CD14-positive monocyte (primary cell): ENCODE results near the gene EPHA2. TPM values are rescaled to one million over a fixed set of nuclear protein-coding genes. Genes with fewer than 3 reads are reported as not detected.

Experiments used
- DNase-seq, 3 donors: peaks; one replicate each; pipeline ENCODE4 v3.0.0-alpha.2; 2011 to 2022
- H2AFZ ChIP-seq: 2 replicates; pipeline ENCODE4 v1.6.0; 2012; ENCODE audit warnings: mild to moderate bottlenecking, low read depth, low read length, inconsistent platforms; ENCODE audit not compliant: insufficient read depth, poor library complexity, severe bottlenecking
- H3K27ac ChIP-seq, 2 donors: 1 replicate in 1 of 2; 2 replicates in 1 of 2; pipeline ENCODE4 v1.5.1; 2012 to 2013; ENCODE audit warnings: low read length in 2 of 2, control low read depth in 1 of 2, inconsistent platforms in 1 of 2, low read depth in 1 of 2, mild to moderate bottlenecking in 1 of 2
- H3K27me3 ChIP-seq, 2 donors: one replicate each; pipeline versions ENCODE4 v1.6.0 to v1.6.1; 2011 to 2013; ENCODE audit warnings: low read length in 2 of 2; ENCODE audit not compliant: control insufficient read depth in 2 of 2, insufficient read depth in 2 of 2
- H3K36me3 ChIP-seq, 2 donors: replicated peaks in 1 of 2; 1 replicate in 1 of 2; 2 replicates in 1 of 2; pipeline versions ENCODE4 v1.5.1 to v1.6.1; 2012 to 2013; ENCODE audit warnings: low read length in 2 of 2, control low read depth in 1 of 2, inconsistent platforms in 1 of 2, mild to moderate bottlenecking in 1 of 2; ENCODE audit not compliant: insufficient read depth in 2 of 2, control insufficient read depth in 1 of 2
- H3K4me1 ChIP-seq, 2 donors: 1 replicate in 1 of 2; 2 replicates in 1 of 2; pipeline versions ENCODE4 v1.5.1 to v1.6.1; 2012 to 2013; ENCODE audit warnings: low read length in 2 of 2, control low read depth in 1 of 2, inconsistent platforms in 1 of 2, mild to moderate bottlenecking in 1 of 2, moderate library complexity in 1 of 2; ENCODE audit not compliant: insufficient read depth in 2 of 2, control insufficient read depth in 1 of 2
- H3K4me2 ChIP-seq: replicated peaks from 2 replicates; pipeline ENCODE3; 2012; ENCODE audit warnings: low read length, moderate library complexity, mild to moderate bottlenecking; ENCODE audit not compliant: poor library complexity, severe bottlenecking; ENCODE audit errors: extremely low read depth
- H3K4me3 ChIP-seq, 3 experiments: fragments of 200-600 bp in 1 of 3; sonication (generic) in 1 of 3; replicated peaks in 1 of 3; 1 replicate in 2 of 3; 2 replicates in 1 of 3; pipeline ENCODE4 v1.5.1; 2011 to 2013; ENCODE audit warnings: low read length in 3 of 3, mild to moderate bottlenecking in 3 of 3, control low read depth in 2 of 3, low read depth in 2 of 3, inconsistent platforms in 1 of 3, moderate library complexity in 1 of 3
- H3K79me2 ChIP-seq: 2 replicates; pipeline ENCODE4 v1.6.0; 2012; ENCODE audit warnings: mild to moderate bottlenecking, control low read depth, inconsistent platforms, low read length, moderate library complexity; ENCODE audit not compliant: insufficient read depth
- H3K9ac ChIP-seq: 2 replicates; pipeline ENCODE4 v1.6.0; 2017; ENCODE audit warnings: low read length, mild to moderate bottlenecking; ENCODE audit not compliant: insufficient read depth, poor library complexity, severe bottlenecking
- H3K9me3 ChIP-seq, 2 donors: replicated peaks in 1 of 2; 1 replicate in 1 of 2; 2 replicates in 1 of 2; pipeline versions ENCODE4 v1.5.1 to v1.6.1; 2012 to 2013; ENCODE audit warnings: low read length in 2 of 2, control low read depth in 1 of 2; ENCODE audit not compliant: control insufficient read depth in 1 of 2, insufficient read depth in 1 of 2
- H4K20me1 ChIP-seq: 2 replicates; pipeline ENCODE4 v1.6.0; 2012; ENCODE audit warnings: mild to moderate bottlenecking, low read length, control low read depth, moderate library complexity; ENCODE audit not compliant: insufficient read depth
- H3K27ac Mint-ChIP-seq, 7 donors: one replicate each; pipeline ENCODE4 v1.8.0; 2020; ENCODE audit warnings: mild to moderate bottlenecking in 7 of 7, mixed read lengths in 7 of 7, moderate library complexity in 6 of 7, inconsistent platforms in 2 of 7
- H3K27me3 Mint-ChIP-seq, 3 donors: one replicate each; pipeline ENCODE4 v1.8.0; 2021 to 2022; ENCODE audit warnings: low read depth in 3 of 3, mild to moderate bottlenecking in 3 of 3, mixed read lengths in 3 of 3, moderate library complexity in 3 of 3, inconsistent platforms in 1 of 3
- H3K36me3 Mint-ChIP-seq, 2 donors: one replicate each; pipeline ENCODE4 v1.8.0; 2020; ENCODE audit warnings: mixed read lengths in 2 of 2, inconsistent platforms in 1 of 2, mild to moderate bottlenecking in 1 of 2
- H3K4me1 Mint-ChIP-seq: one replicate; pipeline ENCODE4 v1.8.0; 2020; ENCODE audit warnings: mild to moderate bottlenecking, mixed read lengths
- H3K4me3 Mint-ChIP-seq, 2 donors: one replicate each; pipeline ENCODE4 v1.8.0; 2020; ENCODE audit warnings: mild to moderate bottlenecking in 2 of 2, mixed read lengths in 2 of 2, moderate library complexity in 1 of 2
- H3K9me3 Mint-ChIP-seq, 7 donors: one replicate each; pipeline ENCODE4 v1.8.0; 2020 to 2022; ENCODE audit warnings: mixed read lengths in 7 of 7, mild to moderate bottlenecking in 6 of 7, moderate library complexity in 6 of 7, inconsistent platforms in 2 of 7
- CTCF ChIP-seq: fragments of 200-600 bp; IDR thresholded peaks from one replicate; pipeline ENCODE4 v1.8.0; 2022; ENCODE audit warnings: antibody characterized with exemption, mild to moderate bottlenecking
- WGBS: methylation state at CpG from one replicate; pipeline ENCODE4 v1.1.5; 2013; ENCODE audit warnings: missing lambda C conversion rate; ENCODE audit not compliant: insufficient coverage; 5-methylcytosine and 5-hydroxymethylcytosine counted together
- intact Hi-C, 2 donors: fragments of 100-400 bp; cut with micrococcal nuclease; formaldehyde crosslinking; loops; one replicate each; pipeline versions ENCODE4 v1.15.0 to v1.15.1; 2023
- polyA plus RNA-seq, 3 donors: library from polyadenylated mRNA; depleted of rRNA in 1 of 3; unstranded in 2 of 3; stranded (reverse) in 1 of 3; fragments of 300-500 nt in 2 of 3; fragments of >200 nt in 1 of 3; fragmentation: Illumina TruSeq in 2 of 3; gene quantifications; 1 replicate in 2 of 3; 2 replicates in 1 of 3; pipeline ENCODE4 v1.2.3, GENCODE V29; 2012 to 2021

The EPHA2 gene
- polyA plus RNA-seq, 3 donors, result 0.03 TPM; not detected in 2

- DNase-seq, result no peak
- Histone ChIP-seq H4K20me1 (no peaks in the 10 kb centered on the region), H3K79me2 (no peaks in the 10 kb centered on the region), H2AFZ (no peak overlapping the region), H3K36me3 (no peaks in the 10 kb centered on the region), H3K9me3 (no peaks in the 10 kb centered on the region), H3K9ac (no peak overlapping the region), H3K27me3 (no peaks in the 10 kb centered on the region), H3K4me2 (no peak overlapping the region), H3K4me3 (no peak overlapping the region), H3K4me1 (no peaks in the 10 kb centered on the region), H3K27ac (no peak overlapping the region)
- peaks cover 0 to 2% (median 0%) of the 10 kb centered on the region in 7 donors for H3K9me3 Mint-ChIP-seq
- no peak for TF ChIP-seq CTCF
- H3K36me3 Mint-ChIP-seq, result peaks cover 0 to 6% of the 10 kb centered on the region in 2 donors
- H3K27me3 Mint-ChIP-seq, result peaks cover 2 to 4% (median 3%) of the 10 kb centered on the region in 3 donors
- H3K27ac Mint-ChIP-seq, result no peak overlapping the region
- WGBS, result no CpG with 5 or more reads among the region's 7 CpGs
- H3K4me3 Mint-ChIP-seq, result no peak overlapping the region
- H3K4me1 Mint-ChIP-seq, result no peaks in the 10 kb centered on the region
- intact Hi-C loops, result no loop called here
Measured at GRCh38 chr1:16195518-16195905, 39.6 kb upstream of the EPHA2 start.

GRCh38 chr1:16191916-16192546 lies 36.2 kb upstream of the EPHA2 start:
- Mint-ChIP-seq H3K27ac (no peak overlapping the region), H3K9me3 (peaks cover 0 to 2% (median 0%) of the 10 kb centered on the region in 7 donors), H3K4me3 (no peak overlapping the region), H3K4me1 (peaks cover 2% of the 10 kb centered on the region), H3K36me3 (no peaks in the 10 kb centered on the region), H3K27me3 (peaks cover 2 to 24% (median 10%) of the 10 kb centered on the region in 3 donors)
- intact Hi-C loops, result no loop called here
- TF ChIP-seq CTCF, result no peak
- no peak overlapping the region for H3K4me2 ChIP-seq
- no peaks in the 10 kb centered on the region for H3K9me3 ChIP-seq
- no peaks in the 10 kb centered on the region for H3K36me3 ChIP-seq
- H3K4me3 ChIP-seq, result no peak overlapping the region
- no peak for DNase-seq
- no peaks in the 10 kb centered on the region for H3K79me2 ChIP-seq
- H3K4me1 ChIP-seq, result no peaks in the 10 kb centered on the region
- no peak overlapping the region for H3K27ac ChIP-seq
- H4K20me1 ChIP-seq, result no peaks in the 10 kb centered on the region
- no peaks in the 10 kb centered on the region for H3K27me3 ChIP-seq
- peak overlapping the region; percentile 27 for H3K9ac ChIP-seq
- H2AFZ ChIP-seq, result no peak overlapping the region
- 63% methylated on average over 3 of the region's 6 CpGs for WGBS
